T-helper 1 cell treated with Interleukin-12 subunit alpha and Interleukin-12 subunit beta and Interleukin-4 antibody, amounts not matched to agents 30 μg/mL and 1 μg/mL, for 36 hours (primary cell): ENCODE data around the gene CRK.

Experiments used
- H3K27ac Mint-ChIP-seq: one replicate; pipeline ENCODE4 v1.8.0; 2021; ENCODE audit warnings: mild to moderate bottlenecking, mixed read lengths
- H3K27me3 Mint-ChIP-seq: one replicate; pipeline ENCODE4 v1.8.0; 2021; ENCODE audit warnings: low read depth, mixed read lengths
- H3K36me3 Mint-ChIP-seq: one replicate; pipeline ENCODE4 v1.8.0; 2021; ENCODE audit warnings: low read depth, mixed read lengths
- H3K4me1 Mint-ChIP-seq: one replicate; pipeline ENCODE4 v1.8.0; 2021; ENCODE audit warnings: low read depth, mixed read lengths
- H3K4me3 Mint-ChIP-seq: one replicate; pipeline ENCODE4 v1.8.0; 2021; ENCODE audit warnings: mild to moderate bottlenecking, moderate library complexity, mixed read lengths
- H3K9me3 Mint-ChIP-seq: one replicate; pipeline ENCODE4 v1.8.0; 2021; ENCODE audit warnings: mixed read lengths

Gene CRK

DNA sequence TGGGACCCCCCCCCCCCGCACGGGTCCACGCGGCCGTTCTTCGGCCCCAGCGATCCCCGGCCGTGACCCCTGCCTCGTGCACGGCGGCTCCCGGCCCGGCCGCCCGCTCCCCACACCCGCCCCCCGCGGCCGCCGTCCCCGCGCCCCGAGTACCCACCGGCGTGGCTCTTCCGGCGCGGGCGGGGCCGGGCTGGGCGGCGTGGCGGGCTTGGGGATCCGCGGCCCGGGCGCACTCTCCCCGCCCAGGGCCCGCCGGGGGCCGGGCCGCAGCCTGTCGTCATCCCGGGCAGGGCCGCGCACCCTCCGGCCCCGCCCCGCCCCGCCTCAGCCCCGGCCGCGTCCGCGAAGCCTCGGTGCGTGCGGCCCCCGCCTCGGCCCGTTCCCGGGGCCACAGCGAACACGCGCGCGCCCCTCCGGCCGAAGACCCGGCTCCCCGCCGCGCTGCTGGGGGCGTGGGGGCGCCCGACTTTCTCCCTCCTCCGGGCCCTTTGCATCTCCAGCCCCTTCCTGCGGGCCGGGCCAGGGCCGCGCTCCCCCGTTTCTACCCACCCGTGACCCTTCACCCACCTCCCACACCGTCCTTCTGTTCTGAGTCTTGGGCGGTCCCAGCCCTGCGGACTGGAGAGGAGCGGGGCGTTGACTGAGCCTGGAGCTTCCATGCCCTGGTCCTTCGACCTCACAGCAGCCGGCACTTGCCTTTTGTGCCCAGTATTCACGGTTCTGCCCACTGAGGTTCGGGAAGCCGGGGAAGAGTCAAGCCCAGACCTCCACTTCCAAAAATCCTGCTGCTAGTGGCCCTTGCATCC, 35.6 kb upstream of the CRK start:
- no peaks in the 10 kb centered on the region for H3K27me3 Mint-ChIP-seq
- peaks cover 16% of the 10 kb centered on the region for H3K4me1 Mint-ChIP-seq
- H3K27ac Mint-ChIP-seq, result peak overlapping the region; percentile 71
- peak overlapping the region; percentile 78 for H3K4me3 Mint-ChIP-seq
- peaks cover 1% of the 10 kb centered on the region for H3K36me3 Mint-ChIP-seq
- H3K9me3 Mint-ChIP-seq, result no peaks in the 10 kb centered on the region

DNA sequence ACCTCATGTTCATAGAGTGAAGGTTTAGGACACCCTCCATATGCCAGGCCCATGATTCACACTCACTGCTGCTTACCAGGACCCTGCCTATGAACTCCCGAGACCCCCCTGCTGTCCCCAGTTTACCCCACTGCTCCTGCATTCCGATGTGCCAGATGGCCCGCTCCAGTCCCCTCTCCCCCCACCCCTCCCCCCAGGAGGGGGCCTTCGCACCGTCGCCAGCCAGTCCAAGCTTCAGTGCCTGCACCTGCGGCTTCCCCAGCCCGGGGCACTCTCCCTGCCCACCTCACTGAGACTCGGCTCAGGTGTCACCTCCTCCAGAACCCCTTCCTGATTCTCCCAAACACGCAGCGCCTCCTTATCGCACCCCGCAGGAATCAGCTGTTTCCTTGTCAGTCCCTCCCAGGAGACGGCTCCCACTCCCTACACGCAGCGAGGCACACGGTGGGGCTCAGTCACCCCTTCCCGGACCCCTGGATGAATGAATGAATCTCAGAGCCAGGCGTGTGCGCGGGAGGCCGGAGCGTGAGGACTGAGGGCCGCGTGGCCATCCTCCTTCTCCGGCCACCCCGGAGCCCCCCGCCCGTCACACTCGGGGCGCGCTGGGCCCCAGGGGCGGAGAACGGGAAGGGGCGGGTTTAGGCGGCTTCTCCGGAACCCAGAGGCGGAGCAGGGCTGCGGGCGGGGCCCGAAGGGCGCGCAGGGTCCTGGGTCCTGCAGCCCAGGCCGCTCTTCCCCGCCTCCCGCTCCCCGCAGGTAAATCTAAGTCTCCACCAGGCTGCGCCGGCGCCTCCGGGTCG, 34.8 kb upstream of the CRK start:
- H3K4me1 Mint-ChIP-seq, result peaks cover 16% of the 10 kb centered on the region

DNA sequence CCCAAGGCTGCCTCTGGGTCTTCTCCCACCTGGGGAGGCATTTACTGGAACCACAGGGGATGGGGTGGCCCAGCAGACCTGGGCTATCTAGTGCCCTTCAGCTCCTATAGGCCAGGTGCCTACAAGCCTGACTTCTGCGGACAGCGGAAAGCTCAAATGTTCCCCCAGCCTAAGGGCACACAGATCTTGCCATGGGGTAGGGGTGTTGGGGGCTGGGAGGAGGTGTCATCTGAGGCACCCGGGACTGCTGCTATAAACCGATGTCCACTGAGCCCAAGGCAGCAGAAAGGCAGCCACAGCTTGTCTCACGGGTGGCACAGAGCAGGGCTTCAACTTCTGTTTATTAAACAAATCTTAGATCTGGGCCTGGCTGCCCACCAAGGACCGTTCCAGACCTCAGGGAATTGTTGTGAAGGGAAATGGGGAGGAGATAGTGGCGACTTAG, 32.8 kb upstream of the CRK start:
- Mint-ChIP-seq H3K27ac (no peak overlapping the region), H3K9me3 (no peaks in the 10 kb centered on the region), H3K36me3 (peaks cover 1% of the 10 kb centered on the region), H3K4me1 (peaks cover 18% of the 10 kb centered on the region), H3K4me3 (peak overlapping the region; percentile 68), H3K27me3 (no peaks in the 10 kb centered on the region)

More for the DNA sequence above, 34.8 kb upstream of the CRK start:
- no peaks in the 10 kb centered on the region for H3K9me3 Mint-ChIP-seq
- H3K27me3 Mint-ChIP-seq, result no peaks in the 10 kb centered on the region
- H3K27ac Mint-ChIP-seq, result peak overlapping the region; percentile 23
- peaks cover 1% of the 10 kb centered on the region for H3K36me3 Mint-ChIP-seq
- peak overlapping the region; percentile 86 for H3K4me3 Mint-ChIP-seq

DNA sequence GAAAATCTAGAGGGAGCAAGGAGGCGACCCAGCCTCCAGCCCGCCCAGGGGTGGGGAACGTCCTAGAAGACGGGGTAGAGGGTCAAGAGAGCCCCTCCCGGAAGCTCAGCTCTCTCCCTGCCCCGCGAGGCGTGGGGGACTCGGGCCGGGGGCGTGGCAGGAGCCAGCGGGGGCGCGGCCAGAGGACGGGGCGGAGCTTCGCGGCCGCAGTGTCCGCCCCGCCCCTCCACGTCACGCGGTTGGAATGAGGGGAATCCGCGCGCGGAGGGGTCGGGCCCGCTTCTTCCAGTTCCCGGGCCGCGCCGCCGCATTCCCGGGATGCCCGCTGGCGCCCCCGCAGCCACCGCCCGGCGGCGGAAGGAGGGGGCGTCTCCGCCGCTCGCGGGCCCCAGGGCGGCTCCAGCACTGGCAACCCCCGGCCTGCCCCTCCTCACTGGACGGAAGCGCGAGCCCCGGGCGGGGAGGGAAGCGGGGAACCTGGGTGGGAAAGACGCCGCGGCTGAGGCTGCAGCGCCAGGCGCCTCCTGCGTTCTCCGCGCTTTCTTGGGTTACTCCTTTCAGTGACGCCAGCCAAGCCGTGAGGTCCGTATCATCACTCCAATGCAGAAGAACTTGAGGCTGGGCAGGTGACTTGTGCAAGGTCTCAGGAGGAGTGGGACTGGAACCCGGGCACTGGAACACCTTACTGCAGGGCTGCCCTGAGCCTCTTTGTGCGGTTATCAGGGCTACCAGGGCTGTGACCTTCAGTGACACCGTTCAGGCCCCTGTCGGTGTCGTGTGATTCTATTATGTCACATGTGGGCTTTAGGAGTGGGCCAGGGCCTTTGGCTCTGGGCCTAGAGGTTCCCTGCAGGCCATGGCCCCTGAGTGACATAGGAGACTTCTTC, 32.1 kb upstream of the CRK start:
- Mint-ChIP-seq H3K4me3 (peak overlapping the region; percentile 86), H3K36me3 (peaks cover 1% of the 10 kb centered on the region), H3K4me1 (peaks cover 16% of the 10 kb centered on the region), H3K27ac (peak overlapping the region; percentile 70), H3K27me3 (no peaks in the 10 kb centered on the region), H3K9me3 (no peaks in the 10 kb centered on the region)

DNA sequence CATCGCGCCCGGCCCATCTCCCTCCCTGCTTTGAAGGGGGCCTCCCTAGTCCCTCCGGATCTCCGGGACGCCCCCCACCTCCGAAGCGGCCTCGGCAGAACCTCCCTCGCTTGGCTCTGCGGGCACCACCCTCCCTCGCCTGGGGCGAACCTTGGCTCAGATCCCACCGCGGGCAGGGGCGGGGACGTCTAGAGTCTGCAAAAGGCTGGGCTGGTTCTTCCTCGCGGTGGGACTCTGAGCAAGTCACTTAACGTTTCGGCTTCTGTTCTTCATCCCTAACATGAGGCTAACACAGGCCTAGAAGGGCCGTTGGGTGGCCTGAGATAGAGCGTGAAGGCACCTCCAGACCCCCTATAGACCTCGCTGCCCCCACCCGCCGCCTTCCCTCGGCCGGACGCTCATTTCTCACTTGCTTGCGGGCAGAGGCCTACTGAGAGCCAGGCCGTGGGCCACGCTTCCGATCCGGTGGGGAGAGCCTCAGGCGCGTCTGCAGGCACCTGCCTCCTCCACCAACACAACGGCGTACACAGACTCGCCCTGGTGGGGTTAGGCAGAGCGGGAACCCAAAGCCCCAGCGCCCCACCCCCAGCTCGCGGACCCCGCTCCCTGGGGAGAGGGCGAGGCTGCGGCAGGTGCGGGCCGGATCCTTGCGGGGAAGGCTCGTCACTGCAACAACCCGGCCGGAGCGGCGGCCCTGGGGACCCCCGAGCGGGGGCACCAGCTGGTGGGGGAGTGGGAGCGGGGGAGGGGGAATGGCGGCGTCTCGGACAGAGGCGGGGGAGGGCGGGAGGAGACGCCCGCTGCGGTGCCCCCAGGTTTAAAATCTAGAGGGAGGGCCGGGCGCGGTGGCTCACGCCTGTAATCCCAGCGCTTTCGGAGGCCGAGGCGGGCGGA, 31.0 kb upstream of the CRK start:
- no peaks in the 10 kb centered on the region for H3K9me3 Mint-ChIP-seq
- peaks cover 16% of the 10 kb centered on the region for H3K4me1 Mint-ChIP-seq
- no peaks in the 10 kb centered on the region for H3K27me3 Mint-ChIP-seq
- H3K36me3 Mint-ChIP-seq, result peaks cover 1% of the 10 kb centered on the region
- H3K27ac Mint-ChIP-seq, result peak overlapping the region; percentile 89
- peak overlapping the region; percentile 86 for H3K4me3 Mint-ChIP-seq

DNA sequence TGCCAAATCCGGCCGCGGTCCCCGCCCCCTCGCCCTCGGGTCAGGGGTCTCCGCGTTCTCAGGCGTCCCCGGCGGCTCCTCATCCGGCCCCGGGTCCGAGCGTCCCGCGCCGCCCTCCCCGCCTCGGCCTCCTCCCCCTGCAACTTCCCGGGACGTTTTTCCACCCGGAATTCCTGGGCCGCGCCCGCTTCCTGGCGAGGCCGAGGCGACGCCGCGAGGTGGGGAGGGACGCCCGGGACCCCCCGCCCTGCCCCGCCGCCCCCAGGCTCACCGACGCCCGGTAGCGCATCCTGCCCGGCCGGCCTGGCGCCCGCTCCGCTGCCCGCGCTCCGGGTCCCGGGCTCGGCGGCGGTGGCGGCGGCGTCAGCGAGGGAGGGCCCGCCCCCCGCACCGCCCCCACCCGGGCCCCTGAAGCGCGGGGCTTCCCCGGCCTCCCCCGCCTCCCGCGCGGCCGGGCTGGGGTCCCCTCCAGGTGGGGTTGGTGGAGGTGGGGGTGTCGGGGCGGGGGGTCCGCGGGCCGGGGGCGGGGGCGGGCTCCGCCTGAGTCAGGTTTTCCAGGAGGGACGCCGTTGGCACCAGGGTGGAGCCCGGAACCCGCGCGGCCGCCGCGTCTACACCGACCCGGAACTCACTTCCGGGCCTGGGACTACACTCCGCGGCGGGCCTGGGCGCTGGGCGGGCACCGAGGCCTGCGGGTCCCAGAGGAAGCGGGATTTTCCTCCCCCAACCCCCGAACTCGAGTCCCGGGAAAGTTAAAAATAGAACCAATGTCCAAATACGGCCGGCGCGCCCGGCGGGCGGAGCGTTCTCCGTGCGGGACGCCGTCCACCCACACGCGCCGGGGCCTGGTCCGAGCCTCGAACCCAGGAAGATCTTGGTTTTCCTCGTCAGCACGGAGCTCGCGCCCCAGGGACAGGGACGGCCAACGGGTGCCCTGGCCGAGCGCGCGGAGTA, 29.7 kb upstream of the CRK start:
- no peak overlapping the region for H3K27ac Mint-ChIP-seq
- peaks cover 9% of the 10 kb centered on the region for H3K36me3 Mint-ChIP-seq
- H3K9me3 Mint-ChIP-seq, result no peaks in the 10 kb centered on the region
- H3K4me3 Mint-ChIP-seq, result peak overlapping the region; percentile 78
- H3K4me1 Mint-ChIP-seq, result peaks cover 14% of the 10 kb centered on the region
- H3K27me3 Mint-ChIP-seq, result no peaks in the 10 kb centered on the region

DNA sequence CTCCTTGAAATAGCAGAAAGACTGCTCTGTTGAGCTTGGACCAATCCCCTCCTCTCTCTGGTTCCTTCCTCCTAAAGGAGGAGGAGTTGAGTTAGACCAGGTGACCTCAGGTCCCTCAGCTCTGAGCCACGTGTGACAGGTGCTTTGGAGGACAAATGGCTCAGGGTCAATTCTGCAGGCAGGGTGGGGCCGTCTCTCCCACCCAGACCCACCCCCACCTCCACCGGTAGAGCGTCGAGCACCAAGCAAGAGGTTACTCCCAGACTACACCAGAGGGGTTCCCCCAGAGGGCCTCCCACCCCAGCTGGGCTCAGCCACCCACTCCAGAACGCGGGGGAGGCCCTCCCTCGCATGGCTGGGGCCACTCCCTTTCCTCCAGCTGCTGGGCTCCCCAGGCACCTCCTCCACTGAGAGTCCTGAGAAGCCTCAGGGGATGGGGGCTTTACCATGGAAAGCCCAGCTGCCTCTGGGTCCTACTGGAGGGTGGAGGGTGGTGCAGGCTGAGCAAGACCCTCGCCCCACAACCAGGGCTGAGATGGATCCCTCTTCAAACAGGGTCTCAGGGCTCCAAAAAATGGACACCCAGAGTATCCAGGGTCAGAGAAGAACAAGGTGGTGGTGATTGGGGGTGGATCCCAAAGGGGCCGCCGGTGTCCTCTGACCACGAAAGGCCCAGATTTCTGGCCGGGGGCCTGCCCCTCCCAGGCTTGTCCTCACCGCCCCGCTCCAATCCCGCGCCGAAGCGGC, 28.8 kb upstream of the CRK start:
- Mint-ChIP-seq H3K4me1 (peaks cover 11% of the 10 kb centered on the region), H3K27ac (peak overlapping the region; percentile 68), H3K9me3 (no peaks in the 10 kb centered on the region), H3K27me3 (no peaks in the 10 kb centered on the region), H3K4me3 (peak overlapping the region; percentile 78), H3K36me3 (peaks cover 9% of the 10 kb centered on the region)

DNA sequence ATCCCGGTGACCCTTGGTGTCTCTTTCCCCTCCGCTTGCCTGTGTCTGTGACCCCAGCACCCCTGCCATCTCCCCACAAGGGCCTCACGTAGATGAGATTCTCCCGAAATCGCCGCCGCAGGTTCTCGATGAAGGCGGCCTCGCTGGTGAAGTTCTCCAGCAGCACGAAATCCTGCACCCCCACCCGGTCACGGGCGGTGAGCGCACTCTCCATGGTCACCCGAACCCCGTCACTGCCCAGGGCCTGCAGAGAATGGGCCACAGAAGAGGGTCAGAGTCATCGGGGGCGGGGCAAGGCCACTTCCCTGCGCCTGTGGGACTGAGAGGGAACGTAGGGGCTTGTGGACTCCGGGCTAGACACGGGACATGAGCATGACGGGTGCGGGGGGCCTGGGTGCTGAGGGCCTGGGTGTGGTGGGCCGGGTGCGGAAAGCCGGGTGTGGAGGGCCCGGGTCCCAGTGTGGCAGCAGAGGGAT, 28.1 kb upstream of the CRK start:
- Mint-ChIP-seq H3K36me3 (peaks cover 9% of the 10 kb centered on the region), H3K27me3 (no peaks in the 10 kb centered on the region), H3K4me3 (peak overlapping the region; percentile 34), H3K4me1 (peaks cover 10% of the 10 kb centered on the region), H3K27ac (no peak overlapping the region), H3K9me3 (no peaks in the 10 kb centered on the region)

DNA sequence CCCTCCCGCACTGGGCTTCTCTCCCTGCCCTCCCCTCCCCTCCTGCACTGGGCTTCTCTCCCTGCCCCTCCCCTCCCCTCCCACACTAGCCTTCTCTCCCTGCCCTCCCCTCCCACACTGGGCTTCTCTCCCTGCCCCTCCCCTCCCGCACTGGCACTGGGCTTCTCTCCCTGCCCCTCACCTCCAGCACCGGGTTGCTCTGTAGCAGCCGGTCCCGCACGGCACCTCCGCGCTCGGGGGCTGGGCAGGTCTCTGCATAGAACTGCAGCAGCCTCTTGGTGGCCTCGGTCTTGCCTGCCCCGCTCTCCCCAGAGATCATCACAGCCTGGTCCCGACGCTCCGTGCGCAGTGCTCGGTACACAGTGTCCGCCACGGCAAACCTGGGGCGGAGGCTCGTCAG, 26.6 kb upstream of the CRK start:
- Mint-ChIP-seq H3K9me3 (no peaks in the 10 kb centered on the region), H3K36me3 (peaks cover 9% of the 10 kb centered on the region), H3K27ac (no peak overlapping the region), H3K27me3 (no peaks in the 10 kb centered on the region), H3K4me1 (peaks cover 6% of the 10 kb centered on the region), H3K4me3 (no peak overlapping the region)

DNA sequence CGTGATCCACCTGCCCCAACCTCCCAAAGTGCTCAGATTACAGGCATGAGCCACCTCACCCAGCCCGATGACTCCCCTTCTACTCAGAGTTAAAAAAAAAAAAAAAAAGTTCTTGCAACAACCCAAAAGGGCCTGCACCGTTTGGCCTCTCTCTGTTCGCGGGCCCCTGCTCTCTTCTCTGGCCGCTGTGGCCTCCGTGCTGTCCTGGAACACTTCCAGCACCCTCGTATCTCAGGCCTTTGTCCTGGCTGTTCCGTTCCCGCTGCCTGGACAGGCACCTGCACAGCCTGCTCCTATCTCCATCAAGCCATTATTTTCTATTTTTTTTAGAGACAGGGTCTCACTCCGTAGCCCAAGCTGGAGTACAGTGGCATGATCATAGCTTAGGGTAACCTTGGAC, 25.7 kb upstream of the CRK start:
- Mint-ChIP-seq H3K27ac (no peak overlapping the region), H3K27me3 (no peaks in the 10 kb centered on the region), H3K4me1 (peaks cover 1% of the 10 kb centered on the region), H3K9me3 (no peaks in the 10 kb centered on the region), H3K36me3 (peaks cover 8% of the 10 kb centered on the region), H3K4me3 (no peak overlapping the region)

DNA sequence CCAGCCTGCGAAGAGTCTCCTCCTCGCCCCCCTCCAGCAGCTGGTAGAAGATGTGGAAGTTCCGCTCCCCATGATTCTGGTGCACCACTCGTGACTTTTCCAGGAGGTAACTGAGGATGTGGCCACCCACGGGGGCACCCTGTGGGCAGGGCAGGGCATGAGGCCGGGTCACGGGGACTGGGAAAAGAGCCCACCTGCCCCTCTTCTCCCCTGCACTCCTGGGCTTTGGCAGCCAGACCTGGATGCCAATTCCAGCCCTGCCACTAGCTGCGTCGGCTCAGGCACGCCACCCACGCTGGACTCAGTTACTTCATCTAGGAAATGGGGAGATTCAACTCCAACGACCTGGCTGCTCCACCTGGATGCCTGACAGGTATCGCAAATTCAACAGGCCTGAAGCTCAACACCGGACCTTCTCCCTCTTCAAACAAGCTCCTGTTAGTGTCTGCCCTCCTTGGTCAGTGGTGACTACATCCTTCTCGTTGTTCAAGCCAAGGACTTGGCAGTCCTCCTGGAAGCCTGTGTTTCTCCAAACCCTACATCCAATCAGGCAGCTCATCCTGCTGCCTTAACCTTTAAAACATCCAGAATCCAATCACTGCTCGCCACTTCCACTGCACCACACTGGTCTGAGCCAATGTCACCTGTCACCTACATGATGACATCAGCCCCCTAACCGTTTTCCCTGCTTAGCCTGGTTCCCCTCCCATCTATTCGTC, 24.9 kb upstream of the CRK start:
- H3K9me3 Mint-ChIP-seq, result no peaks in the 10 kb centered on the region
- H3K4me3 Mint-ChIP-seq, result no peak overlapping the region
- no peaks in the 10 kb centered on the region for H3K27me3 Mint-ChIP-seq
- H3K4me1 Mint-ChIP-seq, result peaks cover 1% of the 10 kb centered on the region
- H3K27ac Mint-ChIP-seq, result no peak overlapping the region
- peaks cover 8% of the 10 kb centered on the region for H3K36me3 Mint-ChIP-seq

DNA sequence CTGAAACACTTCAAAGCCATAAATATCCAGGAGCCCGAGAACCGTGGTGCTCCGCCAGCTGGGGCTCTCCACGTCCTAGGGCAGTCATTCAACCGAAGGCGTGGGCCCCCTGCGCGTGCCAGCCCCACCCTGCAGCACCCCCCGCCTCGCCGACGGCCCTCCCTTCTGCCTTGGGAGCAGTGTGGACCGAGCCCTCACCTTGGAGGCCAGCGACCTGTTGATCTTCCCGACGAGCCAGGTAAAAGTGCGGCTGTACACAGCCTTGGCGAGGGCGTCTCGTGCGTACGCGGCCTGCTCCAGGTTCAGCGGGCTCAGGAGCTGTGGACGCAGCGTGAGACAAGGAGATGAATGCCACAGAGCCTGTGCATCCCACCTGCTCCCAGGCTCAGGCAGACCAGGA, 22.4 kb upstream of the CRK start:
- H3K4me3 Mint-ChIP-seq, result no peak overlapping the region
- H3K27me3 Mint-ChIP-seq, result no peaks in the 10 kb centered on the region
- no peak overlapping the region for H3K27ac Mint-ChIP-seq
- H3K36me3 Mint-ChIP-seq, result peaks cover 14% of the 10 kb centered on the region
- H3K4me1 Mint-ChIP-seq, result peaks cover 6% of the 10 kb centered on the region
- H3K9me3 Mint-ChIP-seq, result no peaks in the 10 kb centered on the region
